HCT116 (cell line): ENCODE measurements around the gene SLC18A2. TPM values are rescaled to one million over a fixed set of nuclear protein-coding genes. Genes with fewer than 3 reads are reported as not detected.

ENCODE experiments used
- ATAC-seq: fragments of 200-7000 bp; cut with Tn5 transposase; 2 replicates; pipeline ENCODE4 v1.9.1; 2020; ENCODE audit warnings: mild to moderate bottlenecking, moderate library complexity
- BruUV-seq: library from RNA; stranded (reverse); fragments of 400-500 nt; replicated peaks from 2 replicates; lab custom pipeline; 2021; lab: Mats Ljungman, UMichigan
- CTCF ChIA-PET: fragments of 300-600 bp; sonication (Branson Sonifier 250); formaldehyde crosslinking; loops from one replicate; lab custom pipeline; 2021; ENCODE audit warnings: antibody characterized with exemption; lab: Charles Lee
- POLR2A ChIA-PET: fragments of 300-600, 350-600 bp; sonication (Branson Sonifier 250); formaldehyde crosslinking; loops from one replicate; lab custom pipeline; 2021; ENCODE audit warnings: antibody characterized with exemption; lab: Charles Lee
- RAD21 ChIA-PET, 2 experiments: fragments of 300-600 bp; sonication (Branson Sonifier 250); formaldehyde crosslinking; loops; one replicate each; lab custom pipeline; 2023; ENCODE audit warnings: low total read pairs in 2 of 2; ENCODE audit not compliant: uncharacterized antibody in 2 of 2, unreplicated experiment in 2 of 2, low non-redundant PET in 1 of 2; lab: Charles Lee
- DNase-seq: peaks from one replicate; pipeline ENCODE4 v3.0.0-alpha.2; 2010; ENCODE audit warnings: low read depth, low spot score
- H2AFZ ChIP-seq: fragments of 200-600 bp; shearing (Covaris generic), sonication (generic); 2 replicates; pipeline ENCODE4 v1.6.1; 2017; ENCODE audit warnings: low read depth, mixed run types, mixed read lengths, antibody characterized with exemption, low read length; ENCODE audit not compliant: poor library complexity, severe bottlenecking
- H3K27ac ChIP-seq: 2 replicates; pipeline ENCODE4 v1.5.1; 2012; ENCODE audit warnings: low read depth, low read length
- H3K27me3 ChIP-seq: fragments of 200-600 bp; sonication (generic); 2 replicates; pipeline ENCODE4 v1.6.1; 2016; ENCODE audit warnings: mixed run types, low read length, mixed read lengths; ENCODE audit not compliant: insufficient read depth
- H3K36me3 ChIP-seq, 2 experiments: fragments of 200-500 bp in 1 of 2; fragments of 200-600 bp in 1 of 2; sonication (Bioruptor generic) in 1 of 2; sonication (generic) in 1 of 2; 2 replicates each; pipeline versions ENCODE4 v1.5.1 to v1.6.1; 2014 to 2016; ENCODE audit warnings: low read length in 2 of 2, inconsistent platforms in 1 of 2, mixed read lengths in 1 of 2, mixed run types in 1 of 2; ENCODE audit not compliant: insufficient read depth in 2 of 2, control insufficient read depth in 1 of 2
- H3K4me1 ChIP-seq, 2 experiments: fragments of 200-600 bp in 1 of 2; sonication (generic) in 1 of 2; 2 replicates each; pipeline versions ENCODE4 v1.5.1 to v1.6.1; 2012 to 2017; ENCODE audit warnings: low read length in 2 of 2, inconsistent platforms in 1 of 2, mild to moderate bottlenecking in 1 of 2, mixed read lengths in 1 of 2, mixed run types in 1 of 2, moderate library complexity in 1 of 2; ENCODE audit not compliant: insufficient read depth in 2 of 2, control insufficient read depth in 1 of 2
- H3K4me2 ChIP-seq: fragments of 200-600 bp; sonication (generic); 2 replicates; pipeline ENCODE4 v1.6.1; 2017; ENCODE audit warnings: mixed run types, low read length, mixed read lengths
- H3K4me3 ChIP-seq, 2 experiments: fragments of 200-600 bp in 1 of 2; sonication (generic) in 1 of 2; replicated peaks in 1 of 2; 2 replicates each; pipeline ENCODE4 v1.5.1; 2011 to 2016; ENCODE audit warnings: low read length in 2 of 2, control low read depth in 1 of 2, low read depth in 1 of 2, mild to moderate bottlenecking in 1 of 2, mixed read lengths in 1 of 2, mixed run types in 1 of 2
- H3K79me2 ChIP-seq: fragments of 200-600 bp; sonication (generic); 2 replicates; pipeline ENCODE4 v1.6.1; 2017; ENCODE audit warnings: mild to moderate bottlenecking, mixed run types, low read length, moderate library complexity, mixed read lengths; ENCODE audit not compliant: insufficient read depth
- H3K9ac ChIP-seq: fragments of 200-600 bp; sonication (generic); 2 replicates; pipeline ENCODE4 v1.6.1; 2016; ENCODE audit warnings: low read length, mixed read lengths
- H3K9me2 ChIP-seq: fragments of 200-600 bp; sonication (generic), shearing (Covaris generic); 2 replicates; pipeline ENCODE4 v1.6.1; 2017; ENCODE audit warnings: mixed run types, mild to moderate bottlenecking, moderate library complexity; ENCODE audit not compliant: insufficient read depth
- H3K9me3 ChIP-seq, 2 experiments: fragments of 200-500 bp in 1 of 2; fragments of 200-600 bp in 1 of 2; sonication (Bioruptor generic) in 1 of 2; sonication (generic) in 1 of 2; 2 replicates each; pipeline ENCODE4 v1.6.1; 2014 to 2017; ENCODE audit warnings: low read length in 2 of 2, mixed read lengths in 2 of 2, inconsistent platforms in 1 of 2, low read depth in 1 of 2, mild to moderate bottlenecking in 1 of 2, mixed run types in 1 of 2, moderate library complexity in 1 of 2; ENCODE audit not compliant: control insufficient read depth in 1 of 2, insufficient read depth in 1 of 2
- H4K20me1 ChIP-seq: fragments of 200-600 bp; sonication (generic), shearing (Covaris generic); 2 replicates; pipeline ENCODE4 v1.6.1; 2017; ENCODE audit warnings: mixed run types, mild to moderate bottlenecking, moderate library complexity; ENCODE audit not compliant: insufficient read depth
- CBX3 ChIP-seq: IDR thresholded peaks from 2 replicates; pipeline ENCODE4 v1.6.1; 2012; ENCODE audit warnings: low read depth
- CEBPB ChIP-seq: IDR thresholded peaks from 2 replicates; pipeline ENCODE4 v1.6.1; 2012; ENCODE audit warnings: low read depth
- EGR1 ChIP-seq: IDR thresholded peaks from 2 replicates; pipeline ENCODE4 v1.6.1; 2012; ENCODE audit warnings: low read depth
- EZH2 ChIP-seq: fragments of 200-600 bp; sonication (generic); IDR thresholded peaks from 2 replicates; pipeline ENCODE4 v1.6.1; 2017; ENCODE audit warnings: antibody characterized with exemption, mixed run types
- EZH2phosphoT487 ChIP-seq: fragments of 200-600 bp; IDR thresholded peaks from 2 replicates; pipeline ENCODE4 v1.6.1; 2018; ENCODE audit warnings: antibody characterized with exemption, borderline replicate concordance
- FOSL1 ChIP-seq: IDR thresholded peaks from 2 replicates; pipeline ENCODE4 v1.6.1; 2012; ENCODE audit warnings: low read depth
- JUND ChIP-seq: IDR thresholded peaks from 2 replicates; pipeline ENCODE4 v1.6.1; 2012
- POLR2A ChIP-seq: IDR thresholded peaks from 2 replicates; pipeline ENCODE4 v1.7.0; 2011; ENCODE audit warnings: borderline replicate concordance; ENCODE audit not compliant: insufficient read depth, insufficient read length; ENCODE audit errors: extremely low read depth
- POLR2AphosphoS5 ChIP-seq: IDR thresholded peaks from 2 replicates; pipeline ENCODE4 v1.6.1; 2011; ENCODE audit warnings: mild to moderate bottlenecking, low read depth, low read length, moderate library complexity
- RAD21 ChIP-seq: IDR thresholded peaks from 2 replicates; pipeline ENCODE4 v1.6.1; 2012; ENCODE audit warnings: low read depth, mild to moderate bottlenecking
- SIN3A ChIP-seq: IDR thresholded peaks from 2 replicates; pipeline ENCODE4 v1.6.1; 2012; ENCODE audit warnings: low read depth
- SP1 ChIP-seq: IDR thresholded peaks from 2 replicates; pipeline ENCODE4 v1.6.1; 2012; ENCODE audit warnings: low read depth
- SRF ChIP-seq: IDR thresholded peaks from 2 replicates; pipeline ENCODE4 v1.6.1; 2012; ENCODE audit warnings: low read depth
- TCF7L2 ChIP-seq: IDR thresholded peaks from 2 replicates; pipeline ENCODE4 v1.7.0; 2011; ENCODE audit warnings: borderline replicate concordance, inconsistent platforms; ENCODE audit not compliant: insufficient read depth, insufficient read length; ENCODE audit errors: extremely low read depth
- YY1 ChIP-seq: IDR thresholded peaks from 2 replicates; pipeline ENCODE4 v1.6.1; 2011; ENCODE audit warnings: low read length, low read depth, moderate library complexity, mild to moderate bottlenecking; ENCODE audit not compliant: insufficient replicate concordance; ENCODE audit errors: extremely low read depth
- ZNF274 ChIP-seq: fragments of 200-500 bp; sonication (Bioruptor generic); IDR thresholded peaks from 2 replicates; pipeline ENCODE4 v1.6.1; 2014; ENCODE audit warnings: mild to moderate bottlenecking, low read depth, low read length, inconsistent platforms
- intact Hi-C: fragments of 100-400 bp; cut with micrococcal nuclease; formaldehyde crosslinking; loops from 2 replicates; pipeline ENCODE4 v1.10.0; 2022
- total RNA-seq: library from RNA; stranded (reverse); gene quantifications from one replicate; pipeline ENCODE4 v1.2.1, GENCODE V29; 2021; ENCODE audit not compliant: unreplicated experiment
- TF ChIP-seq, protein P1 (sequence below): IDR thresholded peaks from 2 replicates; pipeline ENCODE4 v1.6.1; 2011; ENCODE audit warnings: mild to moderate bottlenecking, low read length, moderate library complexity; ENCODE audit not compliant: insufficient replicate concordance; ENCODE audit errors: extremely low read depth
- TF ChIP-seq, protein P2 (sequence below): IDR thresholded peaks from 2 replicates; pipeline ENCODE4 v1.6.1; 2012
- TF ChIP-seq, protein P3 (sequence below): IDR thresholded peaks from 2 replicates; pipeline ENCODE4 v1.6.1; 2012
- TF ChIP-seq, protein P4 (sequence below), 3 experiments: fragments of 200-600 bp in 1 of 3; sonication (generic) in 1 of 3; IDR thresholded peaks in 2 of 3; conservative IDR thresholded peaks in 1 of 3; 2 replicates each; pipeline ENCODE4 v1.5.1; 2012 to 2017; ENCODE audit warnings: low read depth in 2 of 3, low read length in 2 of 3, antibody characterized with exemption in 1 of 3, borderline replicate concordance in 1 of 3, control low read depth in 1 of 3, mild to moderate bottlenecking in 1 of 3, mixed read lengths in 1 of 3, mixed run types in 1 of 3, moderate library complexity in 1 of 3; ENCODE audit not compliant: insufficient read depth in 1 of 3

SLC18A2 gene
- total RNA-seq, 1 experiment from 2014 or later: not detected

DNA sequence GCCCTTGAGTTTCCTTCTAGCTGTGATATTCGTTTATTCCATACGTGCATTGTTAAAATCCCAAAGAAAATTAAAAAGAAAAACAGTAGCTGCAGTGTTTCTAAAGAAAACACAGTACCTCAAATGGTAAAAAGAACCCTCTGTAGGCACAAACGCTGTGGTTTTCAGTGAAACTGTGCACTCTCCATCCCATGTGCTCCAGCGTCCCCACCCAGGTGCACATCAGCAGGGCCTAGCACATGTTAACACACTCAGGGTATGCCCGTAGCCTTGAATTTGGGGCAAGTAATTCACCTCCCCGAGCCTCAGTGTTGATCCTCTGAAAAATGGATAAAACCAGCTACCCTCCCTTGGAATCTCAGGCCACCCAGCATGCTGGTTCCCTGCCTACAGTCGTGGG lies 9.5 kb downstream of the SLC18A2 start:
- Histone ChIP-seq H3K27ac (no peak overlapping the region), H3K9me2 (no peaks in the 10 kb centered on the region), H3K27me3 (peaks cover 13% of the 10 kb centered on the region; the same call in 1 of the 2 replicates), H4K20me1 (no peaks in the 10 kb centered on the region), H3K9me3 (no peaks in the 10 kb centered on the region), H3K36me3 (no peaks in the 10 kb centered on the region), H2AFZ (no peak overlapping the region), H3K9ac (no peak overlapping the region)
- no peak for ATAC-seq
- TF ChIP-seq ZNF274: no peak
- TF ChIP-seq SP1: no peak
- no peak for TF ChIP-seq RAD21
- no peak for TF ChIP-seq EZH2phosphoT487
- TF ChIP-seq, protein P1, sequence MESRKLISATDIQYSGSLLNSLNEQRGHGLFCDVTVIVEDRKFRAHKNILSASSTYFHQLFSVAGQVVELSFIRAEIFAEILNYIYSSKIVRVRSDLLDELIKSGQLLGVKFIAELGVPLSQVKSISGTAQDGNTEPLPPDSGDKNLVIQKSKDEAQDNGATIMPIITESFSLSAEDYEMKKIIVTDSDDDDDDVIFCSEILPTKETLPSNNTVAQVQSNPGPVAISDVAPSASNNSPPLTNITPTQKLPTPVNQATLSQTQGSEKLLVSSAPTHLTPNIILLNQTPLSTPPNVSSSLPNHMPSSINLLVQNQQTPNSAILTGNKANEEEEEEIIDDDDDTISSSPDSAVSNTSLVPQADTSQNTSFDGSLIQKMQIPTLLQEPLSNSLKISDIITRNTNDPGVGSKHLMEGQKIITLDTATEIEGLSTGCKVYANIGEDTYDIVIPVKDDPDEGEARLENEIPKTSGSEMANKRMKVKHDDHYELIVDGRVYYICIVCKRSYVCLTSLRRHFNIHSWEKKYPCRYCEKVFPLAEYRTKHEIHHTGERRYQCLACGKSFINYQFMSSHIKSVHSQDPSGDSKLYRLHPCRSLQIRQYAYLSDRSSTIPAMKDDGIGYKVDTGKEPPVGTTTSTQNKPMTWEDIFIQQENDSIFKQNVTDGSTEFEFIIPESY: no peak
- TF ChIP-seq, protein P2, sequence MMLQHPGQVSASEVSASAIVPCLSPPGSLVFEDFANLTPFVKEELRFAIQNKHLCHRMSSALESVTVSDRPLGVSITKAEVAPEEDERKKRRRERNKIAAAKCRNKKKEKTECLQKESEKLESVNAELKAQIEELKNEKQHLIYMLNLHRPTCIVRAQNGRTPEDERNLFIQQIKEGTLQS: no peak
- no peak for TF ChIP-seq CEBPB
- TF ChIP-seq, protein P3, sequence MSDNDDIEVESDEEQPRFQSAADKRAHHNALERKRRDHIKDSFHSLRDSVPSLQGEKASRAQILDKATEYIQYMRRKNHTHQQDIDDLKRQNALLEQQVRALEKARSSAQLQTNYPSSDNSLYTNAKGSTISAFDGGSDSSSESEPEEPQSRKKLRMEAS: no peak
- TF ChIP-seq POLR2AphosphoS5: no peak
- TF ChIP-seq JUND: no peak
- TF ChIP-seq YY1: no peak
- TF ChIP-seq SRF: no peak
- no peak for TF ChIP-seq TCF7L2
- TF ChIP-seq CBX3: no peak
- TF ChIP-seq FOSL1: no peak
- TF ChIP-seq SIN3A: no peak
- TF ChIP-seq POLR2A: no peak
- TF ChIP-seq EZH2: no peak
- TF ChIP-seq EGR1: no peak
- TF ChIP-seq, protein P4, sequence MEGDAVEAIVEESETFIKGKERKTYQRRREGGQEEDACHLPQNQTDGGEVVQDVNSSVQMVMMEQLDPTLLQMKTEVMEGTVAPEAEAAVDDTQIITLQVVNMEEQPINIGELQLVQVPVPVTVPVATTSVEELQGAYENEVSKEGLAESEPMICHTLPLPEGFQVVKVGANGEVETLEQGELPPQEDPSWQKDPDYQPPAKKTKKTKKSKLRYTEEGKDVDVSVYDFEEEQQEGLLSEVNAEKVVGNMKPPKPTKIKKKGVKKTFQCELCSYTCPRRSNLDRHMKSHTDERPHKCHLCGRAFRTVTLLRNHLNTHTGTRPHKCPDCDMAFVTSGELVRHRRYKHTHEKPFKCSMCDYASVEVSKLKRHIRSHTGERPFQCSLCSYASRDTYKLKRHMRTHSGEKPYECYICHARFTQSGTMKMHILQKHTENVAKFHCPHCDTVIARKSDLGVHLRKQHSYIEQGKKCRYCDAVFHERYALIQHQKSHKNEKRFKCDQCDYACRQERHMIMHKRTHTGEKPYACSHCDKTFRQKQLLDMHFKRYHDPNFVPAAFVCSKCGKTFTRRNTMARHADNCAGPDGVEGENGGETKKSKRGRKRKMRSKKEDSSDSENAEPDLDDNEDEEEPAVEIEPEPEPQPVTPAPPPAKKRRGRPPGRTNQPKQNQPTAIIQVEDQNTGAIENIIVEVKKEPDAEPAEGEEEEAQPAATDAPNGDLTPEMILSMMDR (IDR thresholded peaks at IDR 0.05 in 2 of 3, conservative IDR thresholded peaks at IDR 0.05 in 1 of 3; ENCODE audit: borderline replicate concordance in 1 of 3, insufficient read depth in 1 of 3, low read depth in 2 of 3, low read length in 2 of 3): no peak
- TF ChIP-seq, all 23 proteins: peak for 0
- ChIA-PET POLR2A (no interaction called here), CTCF (no interaction called here), RAD21 (no interaction called here)
- no peak overlapping the region for H3K4me2 ChIP-seq
- DNase-seq: no peak
- intact Hi-C loops: no loop called here
- no peak overlapping the region for H3K4me3 ChIP-seq
- no peaks in the 10 kb centered on the region for H3K79me2 ChIP-seq
- no peaks in the 10 kb centered on the region for H3K4me1 ChIP-seq
- BruUV-seq: no TSS peak
